ENCODE results near the gene ERN1.

The ERN1 gene

DNA sequence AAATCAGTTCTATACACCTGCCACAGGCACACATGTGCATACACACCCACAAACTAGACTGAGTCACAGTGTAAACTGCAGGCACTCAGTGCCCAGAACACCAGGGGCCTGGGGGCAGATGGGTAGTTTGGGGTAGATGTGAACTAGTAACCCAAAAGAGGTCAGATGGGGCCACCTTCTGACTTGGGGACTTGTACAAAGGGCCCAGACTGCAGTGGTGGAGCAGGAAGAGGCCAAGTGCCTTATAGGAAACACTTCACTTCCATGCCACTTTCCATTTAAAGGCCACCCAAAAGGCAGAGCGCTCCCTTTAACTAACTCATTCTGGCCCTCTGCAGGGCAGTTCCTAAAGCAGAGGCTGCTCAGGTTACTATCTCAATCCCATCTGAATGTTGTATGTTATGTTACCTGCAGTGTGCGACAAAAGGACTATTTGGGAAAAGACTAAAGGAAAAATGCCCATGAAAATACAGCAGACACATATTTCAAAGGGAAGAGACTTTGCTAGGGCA is 27.8 kb upstream of the ERN1 start:
- no peak for DNase-seq

- no peak for DNase-seq
Measured at GRCh38 chr17:64156670-64157069, 26.7 kb upstream of the ERN1 start.

GRCh38 chr17:64155751-64156544 is 26.0 kb upstream of the ERN1 start:
- DNase-seq = no peak

- DNase-seq = no peak
Measured at GRCh38 chr17:64155129-64155528, 25.2 kb upstream of the ERN1 start.

- no peak for DNase-seq
Measured at GRCh38 chr17:64154717-64155116, 24.8 kb upstream of the ERN1 start.

DNA sequence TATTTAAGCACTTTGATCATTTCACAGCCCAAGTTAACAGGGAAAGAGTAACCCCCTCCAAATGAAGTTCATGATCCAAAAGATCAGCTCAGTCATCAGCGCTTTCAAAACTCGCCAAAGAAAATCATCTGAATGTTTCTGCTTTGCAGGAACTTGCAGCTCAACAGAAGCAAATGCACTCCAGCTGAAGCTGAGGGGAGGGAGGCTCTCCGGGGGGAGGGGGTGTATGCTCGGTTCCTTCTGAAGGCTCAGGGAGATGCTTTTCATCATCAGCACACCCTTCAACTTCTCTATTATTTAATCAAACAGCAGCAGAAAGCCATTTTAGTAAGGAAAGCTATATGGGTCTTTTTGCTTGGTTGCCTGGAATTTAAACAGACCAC is 24.4 kb upstream of the ERN1 start:
- no peak for DNase-seq

DNA sequence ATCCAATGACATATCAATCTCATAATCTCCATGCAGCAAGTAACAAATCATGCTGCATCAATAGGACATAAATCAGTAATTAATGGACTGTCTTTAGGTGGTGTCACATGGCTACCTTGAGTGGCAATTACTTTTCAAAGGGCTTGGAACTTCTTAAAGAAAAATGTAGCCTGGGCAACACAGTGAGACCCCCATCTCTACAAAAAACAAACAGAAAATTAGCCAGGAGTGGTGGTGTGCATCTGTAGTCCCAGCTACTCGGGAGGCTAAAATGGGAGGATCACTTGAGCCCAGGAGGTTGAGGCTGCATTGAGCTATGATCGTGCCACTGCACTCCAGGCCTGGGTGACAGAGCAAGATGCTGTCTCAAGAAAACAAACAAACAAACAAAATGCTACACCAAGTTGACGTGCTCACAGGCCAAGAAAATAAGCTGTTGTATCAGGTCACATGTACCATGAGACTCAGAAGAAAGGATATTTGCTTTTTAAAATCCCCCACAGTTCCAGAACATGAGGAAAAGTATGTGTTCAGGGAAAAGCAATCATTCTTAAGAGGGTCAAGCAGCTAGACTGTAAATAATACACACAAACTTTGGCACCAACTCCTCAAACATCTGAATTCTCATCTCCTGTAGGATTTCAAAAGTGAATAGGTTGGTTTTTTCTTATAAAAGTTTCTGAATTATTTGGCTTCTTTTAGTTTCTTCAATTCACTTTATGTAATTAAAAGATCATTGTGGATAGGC is 23.8 kb upstream of the ERN1 start:
- DNase-seq = no peak

GRCh38 chr17:64152428-64153125 is 22.6 kb upstream of the ERN1 start:
- no peak for DNase-seq

DNA sequence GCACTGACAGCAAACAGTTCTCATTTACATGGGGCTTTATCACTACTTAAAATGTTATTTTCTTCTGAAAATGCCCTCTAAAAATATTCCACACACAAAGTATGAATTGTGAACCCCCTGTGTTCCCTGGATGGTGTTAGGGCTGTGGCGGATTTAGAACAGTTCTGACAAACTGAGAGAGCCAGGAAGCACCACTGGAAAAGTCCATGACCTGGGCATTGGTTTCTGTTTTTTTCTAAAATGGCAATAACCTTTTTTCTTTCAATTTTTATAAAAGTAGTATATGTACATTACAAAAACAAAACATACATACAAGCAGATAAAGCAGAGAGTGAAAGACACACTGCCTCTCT is 21.0 kb upstream of the ERN1 start:
- DNase-seq = no peak

DNA sequence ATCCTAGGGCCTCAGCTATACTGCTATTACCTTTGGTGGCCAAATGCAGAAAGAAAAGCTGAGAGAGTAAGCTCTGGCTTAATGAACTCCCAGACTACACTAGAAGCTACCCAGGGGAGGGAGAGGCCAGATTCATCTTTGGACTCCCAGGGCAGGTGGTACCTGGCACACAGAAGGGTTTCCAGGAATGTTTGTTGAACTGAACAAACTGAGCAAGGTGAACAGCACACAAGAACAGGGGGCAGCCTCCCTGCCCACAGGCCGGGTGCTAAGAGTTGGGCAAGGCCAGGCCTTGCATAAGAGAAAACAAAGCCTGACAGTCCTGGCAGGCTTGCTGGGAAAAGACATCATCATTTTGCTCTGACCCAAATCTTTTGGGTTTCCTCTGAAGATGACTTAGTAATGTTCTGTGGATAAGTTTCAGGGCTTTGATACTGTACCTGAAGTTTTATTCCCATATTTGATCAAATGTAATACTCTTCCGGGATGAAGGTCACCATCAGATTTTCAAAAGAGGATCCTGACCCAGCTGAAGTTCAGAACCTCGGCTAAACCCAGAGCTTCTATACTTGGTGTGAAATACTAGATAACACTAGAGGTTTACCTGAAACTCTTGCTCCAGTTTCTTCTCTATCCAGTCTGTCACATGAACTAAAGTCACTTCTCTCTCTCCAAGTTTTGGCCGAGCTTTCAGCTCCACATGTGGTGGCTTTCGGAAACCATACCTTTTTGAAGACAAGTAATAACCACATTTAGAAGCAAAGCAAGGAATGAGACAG is 20.5 kb upstream of the ERN1 start:
- DNase-seq = no peak

GRCh38 chr17:64149196-64149595 is 19.3 kb upstream of the ERN1 start:
- DNase-seq = no peak

DNA sequence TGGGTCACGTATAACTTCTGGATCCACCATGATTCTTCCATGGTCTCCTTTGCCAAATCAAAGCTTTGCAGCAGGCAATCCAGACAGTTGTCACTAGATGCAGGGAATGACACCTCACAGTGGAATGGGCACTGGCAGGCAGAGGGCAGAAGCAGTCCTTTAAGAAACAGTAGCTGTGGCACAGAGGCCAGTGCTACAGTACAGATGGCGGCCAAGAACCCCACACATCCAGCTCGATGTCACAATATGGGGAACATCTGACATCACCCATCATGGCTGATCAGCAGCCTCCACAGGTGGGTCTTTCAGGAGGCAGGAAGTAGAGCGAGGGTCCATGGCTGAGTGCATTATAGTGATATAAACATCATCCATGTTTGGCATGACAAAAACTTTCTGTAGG is 18.8 kb upstream of the ERN1 start:
- no peak for DNase-seq

- no peak for DNase-seq
Measured at GRCh38 chr17:64148017-64148631, 18.2 kb upstream of the ERN1 start.

DNA sequence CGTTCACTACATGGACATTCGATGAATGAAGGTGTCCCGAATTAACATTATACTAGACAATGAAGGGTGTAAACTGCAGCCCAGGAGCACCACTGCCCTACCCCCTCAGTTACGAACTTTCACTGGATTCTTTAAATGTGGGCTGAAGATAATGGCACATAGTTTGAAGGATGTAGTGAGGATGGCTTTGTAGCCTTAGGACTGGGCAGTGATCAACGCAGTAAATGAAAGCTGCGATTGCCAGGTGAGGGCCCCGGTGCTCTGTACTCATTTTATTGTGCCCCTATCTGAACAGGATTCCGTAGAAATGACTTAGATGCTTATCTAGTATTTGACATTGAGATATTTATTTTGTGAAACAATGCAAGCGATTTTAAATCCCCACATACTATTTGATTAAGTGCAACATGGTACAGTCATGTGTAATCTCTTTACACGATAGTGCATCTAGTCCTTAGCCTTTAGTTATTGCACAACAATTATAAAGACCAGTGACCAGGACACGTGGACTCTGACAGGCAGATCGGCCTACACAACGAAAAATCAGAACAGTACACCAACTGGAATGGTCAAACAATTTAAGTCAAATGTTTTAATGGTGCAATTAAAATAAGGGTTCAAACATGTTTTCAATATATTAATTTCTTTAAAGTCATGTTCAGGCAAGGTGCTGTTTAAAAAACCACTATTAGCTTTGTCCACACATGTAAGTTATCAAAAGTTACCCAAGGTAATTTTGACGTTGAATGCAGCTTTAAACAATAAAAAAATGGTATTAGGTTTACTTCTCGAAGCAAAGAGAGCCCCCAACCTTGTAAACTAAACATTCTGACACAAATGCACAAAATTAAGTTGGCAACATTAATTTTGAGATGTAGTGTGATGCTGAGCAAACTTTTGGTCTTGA is 17.4 kb upstream of the ERN1 start:
- no peak for DNase-seq

DNA sequence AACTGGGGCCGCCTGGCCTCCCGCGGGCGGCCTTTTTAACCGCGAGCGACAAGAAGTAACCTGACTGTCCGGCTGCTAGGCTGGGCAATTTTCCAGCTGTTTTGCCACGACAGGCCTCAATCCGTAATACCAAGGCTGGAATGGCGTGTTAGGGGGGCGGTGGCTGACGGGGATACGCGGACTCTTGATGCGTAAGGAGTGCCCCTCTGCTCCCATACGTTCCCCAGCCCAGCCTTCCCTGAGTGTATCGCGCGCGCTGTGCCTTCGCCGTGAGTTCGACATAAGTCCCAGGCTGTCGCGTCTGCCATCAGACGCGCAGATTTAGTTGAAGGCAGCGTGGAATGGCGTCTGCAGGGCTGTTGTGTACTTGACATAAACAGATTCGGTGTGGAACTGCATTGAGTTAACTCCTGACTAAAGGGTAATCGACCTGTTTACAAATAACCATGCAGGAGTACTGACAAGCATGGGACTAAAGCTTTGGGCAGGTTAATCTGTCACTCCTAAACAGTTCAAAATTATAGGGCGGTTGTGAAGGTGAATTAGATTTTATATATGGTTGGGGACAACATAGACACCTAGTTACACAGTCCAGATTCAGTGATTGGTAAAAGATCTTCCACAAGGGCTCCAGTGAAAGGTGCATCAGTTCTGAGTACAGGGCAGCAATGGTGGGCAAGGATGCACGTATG is 16.6 kb upstream of the ERN1 start:
- DNase-seq = no peak

DNA sequence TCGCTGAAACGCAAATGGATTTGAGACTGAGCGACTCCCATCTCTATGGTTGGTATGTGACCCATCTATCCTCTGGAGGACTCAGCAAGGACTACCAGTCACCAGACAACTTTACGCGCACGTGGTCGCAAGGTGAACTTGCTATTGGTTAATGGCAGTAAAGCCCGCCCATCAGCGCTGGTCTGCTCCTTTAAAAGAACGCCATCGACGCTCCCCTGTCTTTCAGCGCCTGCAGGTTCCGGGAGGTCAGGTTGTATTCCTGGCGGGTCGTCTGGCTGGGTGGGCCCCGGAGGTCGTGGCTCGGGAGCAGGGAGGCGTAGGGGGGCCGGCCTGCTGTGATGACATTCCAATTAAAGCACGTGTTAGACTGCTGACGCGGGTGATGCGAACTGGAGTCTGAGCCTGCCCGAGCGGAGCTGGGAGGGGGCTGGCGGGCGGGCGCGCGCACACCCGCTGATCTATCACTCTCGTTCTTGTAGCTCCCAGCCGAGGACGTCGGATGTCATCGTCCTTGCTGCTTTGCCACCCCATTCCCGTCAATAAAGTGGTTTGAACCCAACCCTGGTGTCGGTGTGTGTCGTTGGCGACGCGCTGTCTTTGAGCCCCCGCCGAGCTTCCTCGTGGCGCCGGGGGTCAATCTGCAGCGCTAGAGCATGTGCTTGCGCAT is 15.9 kb upstream of the ERN1 start:
- DNase-seq = peak; percentile 87 to 97

DNA sequence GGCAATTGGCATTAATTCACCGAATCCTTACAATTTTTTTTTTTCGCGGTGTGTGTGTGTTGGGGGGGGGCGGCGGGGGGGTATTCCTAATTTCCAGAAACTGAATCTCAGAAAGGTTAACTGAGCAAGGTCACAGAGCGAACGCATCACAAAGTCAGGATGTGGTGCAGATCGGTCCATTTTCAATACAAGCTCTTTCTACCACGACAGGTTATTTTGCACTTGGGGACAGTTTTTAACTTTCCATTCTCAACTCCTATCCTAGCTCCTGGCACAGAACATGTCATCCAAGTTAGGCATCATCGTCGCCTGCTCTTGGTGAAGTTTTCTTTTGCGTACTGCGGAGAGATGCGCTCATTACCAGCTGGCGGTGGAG is 15.4 kb upstream of the ERN1 start:
- DNase-seq = no peak

- no peak for DNase-seq
Measured at GRCh38 chr17:64139542-64139941, 9.6 kb upstream of the ERN1 start.

DNA sequence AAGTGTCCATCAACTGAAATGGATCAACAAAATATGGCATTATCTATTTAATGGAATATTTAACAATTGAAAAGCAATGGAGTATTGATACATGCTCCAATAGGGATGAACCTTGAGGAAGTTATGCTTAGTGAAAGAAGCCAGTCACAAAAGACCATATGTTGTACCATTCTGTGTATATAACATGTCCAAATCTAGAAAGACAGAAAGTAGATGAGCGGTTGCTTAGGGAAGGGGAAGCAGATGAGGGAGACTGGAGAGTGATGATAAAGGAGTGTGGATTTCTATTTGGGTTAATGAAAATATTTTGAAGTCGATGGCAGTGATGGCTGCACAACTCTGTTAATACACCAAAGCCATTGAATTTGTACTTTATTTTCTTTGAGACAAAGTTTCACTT is 8.5 kb upstream of the ERN1 start:
- DNase-seq = no peak

DNA sequence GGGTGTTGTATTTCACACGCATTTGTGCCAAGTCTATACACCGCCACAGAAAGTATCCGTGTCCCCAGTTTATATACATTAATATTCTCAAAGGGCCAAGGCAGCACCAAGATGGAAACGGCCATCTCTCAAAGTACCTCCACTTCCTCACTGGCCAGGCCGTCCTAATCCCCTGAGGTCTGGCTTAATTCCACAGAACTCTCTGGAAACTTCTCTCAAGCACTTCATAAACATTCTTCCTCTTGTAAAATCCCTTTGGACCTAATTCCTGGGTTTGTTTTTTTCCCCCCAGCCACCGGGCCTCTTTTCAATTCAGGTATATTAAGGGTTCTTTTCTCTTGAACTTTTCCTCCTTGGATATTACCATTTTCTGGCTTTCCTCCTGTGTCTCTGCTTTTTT is 5.1 kb upstream of the ERN1 start:
- no peak for DNase-seq
